ENCODE results near the gene NAA10. TPM values are rescaled to one million over a fixed set of nuclear protein-coding genes. Genes with fewer than 3 reads are reported as not detected.

The NAA10 gene
- total RNA-seq, 1 donor from 2014 or later = 80.6 TPM

DNA sequence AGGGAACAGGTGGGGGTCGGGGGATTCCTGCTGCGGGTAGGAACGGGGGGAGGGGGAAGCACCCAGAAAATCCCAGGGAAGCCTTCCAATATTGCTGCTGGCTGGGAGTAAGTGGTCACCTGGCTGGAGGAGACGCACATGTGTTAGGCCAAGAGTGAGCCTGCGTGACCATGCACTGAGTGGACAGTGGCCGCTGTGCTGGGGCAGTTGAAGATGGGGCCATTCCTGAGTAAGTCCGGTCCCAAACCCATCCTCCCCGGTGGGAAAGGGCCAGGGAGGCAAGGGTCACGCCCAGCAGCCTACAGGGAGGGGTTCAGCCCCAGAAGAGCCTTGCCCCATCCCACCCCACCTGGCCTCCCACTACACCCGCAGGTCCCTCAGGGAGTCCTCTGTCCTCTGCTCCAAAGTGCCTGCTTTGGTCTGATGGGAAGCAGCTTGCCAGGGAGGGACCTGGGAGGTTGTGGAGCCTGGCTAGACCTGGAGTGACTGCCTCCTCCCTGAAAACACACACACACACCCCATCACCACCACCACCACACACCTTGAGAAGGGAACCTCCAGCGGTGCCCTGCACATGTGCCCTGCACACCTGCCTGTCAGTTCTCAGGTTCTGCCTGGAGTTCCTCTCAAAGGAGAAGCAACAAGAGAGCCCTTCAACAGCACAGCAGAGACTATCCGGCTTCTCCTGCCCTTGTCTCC lies 54.9 kb downstream of the NAA10 start:
- intact Hi-C loops (cut with DNase I) = no loop called here
- no peak for ATAC-seq
- no peak for DNase-seq (ENCODE audit: missing footprints)

Small RNA genes lying within 50 kb of the gene (microRNA-seq; reads per million reads assigned to microRNA genes)
- not detected for gene MIR3202-1
- not detected for gene MIR3202-2

Other genes with a start within 250 kb of the NAA10 start
- gene SLC6A8, start 247.1 kb downstream of the NAA10 start, total RNA-seq = 178 TPM
- 98.5 TPM for gene BCAP31, start 210.7 kb downstream of the NAA10 start, total RNA-seq
- 16.4 TPM for gene ABCD1, start 210.2 kb downstream of the NAA10 start, total RNA-seq
- 2.3 TPM for gene PLXNB3, start 170.8 kb downstream of the NAA10 start, total RNA-seq
- 43.3 TPM for gene SRPK3, start 154.0 kb downstream of the NAA10 start, total RNA-seq
- gene IDH3G, start 140.7 kb downstream of the NAA10 start, total RNA-seq = 78.7 TPM
- 150 TPM for gene SSR4, start 140.4 kb downstream of the NAA10 start, total RNA-seq
- 2.8 TPM for gene PDZD4, start 104.5 kb downstream of the NAA10 start, total RNA-seq
- 6.1 TPM for gene L1CAM, start 48.9 kb downstream of the NAA10 start, total RNA-seq
- 3.2 TPM for gene AVPR2, start 30.4 kb downstream of the NAA10 start, total RNA-seq
- gene ARHGAP4, start 8.8 kb downstream of the NAA10 start, total RNA-seq = 9.7 TPM
- gene RENBP, start 9.6 kb upstream of the NAA10 start, total RNA-seq = 8.8 TPM
- 25.4 TPM for gene HCFC1, start 36.8 kb upstream of the NAA10 start, total RNA-seq
- 6.9 TPM for gene TMEM187, start 37.7 kb upstream of the NAA10 start, total RNA-seq
- gene IRAK1, start 84.9 kb upstream of the NAA10 start, total RNA-seq = 38.6 TPM
- gene MECP2, start 162.7 kb upstream of the NAA10 start, total RNA-seq = 32.8 TPM
- not detected for gene OPN1LW, start 209.2 kb upstream of the NAA10 start, total RNA-seq
- gene OPN1MW, start 247.6 kb upstream of the NAA10 start, total RNA-seq = not detected